HG03439 (cell line): Measurements from ENCODE around the gene AGBL4.
"Not testable (repeated sequence)": the region's sequence is repeated elsewhere in the genome, so short reads cannot be mapped to it uniquely, and the experiment has no call there.

ENCODE experiments used
- ATAC-seq: cut with Tn5 transposase; IDR thresholded peaks from one replicate; pipeline ENCODE4 v1.9.1; 2021; ENCODE audit warnings: mild to moderate bottlenecking, moderate library complexity; ENCODE audit not compliant: unreplicated experiment

AGBL4 gene

DNA sequence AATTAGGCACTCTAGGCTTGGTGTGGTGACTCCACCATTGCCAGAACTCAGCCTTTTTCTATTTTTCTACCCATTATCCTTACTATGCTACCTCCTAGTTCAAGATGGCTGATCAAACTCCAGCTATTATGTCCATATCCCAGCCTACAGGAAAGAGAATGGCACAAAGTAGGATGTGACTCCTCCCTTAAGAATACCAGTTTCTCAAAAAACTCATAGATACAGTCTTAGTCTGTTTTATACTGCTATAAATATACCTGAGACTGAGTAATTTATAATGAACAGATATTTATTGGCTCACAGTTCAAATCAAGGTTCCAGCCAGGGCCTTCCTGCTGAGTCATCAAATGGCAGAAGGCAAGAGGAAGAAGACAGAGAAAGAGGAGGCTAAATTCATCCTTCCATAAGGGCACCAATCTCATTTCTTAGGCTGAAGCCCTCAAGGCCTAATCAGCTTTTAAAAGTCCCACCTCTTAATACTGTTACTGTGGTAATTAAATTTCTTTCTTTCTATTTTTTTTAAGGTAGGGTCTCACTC is 704.3 kb downstream of the AGBL4 start:
- ATAC-seq, result no peak

DNA sequence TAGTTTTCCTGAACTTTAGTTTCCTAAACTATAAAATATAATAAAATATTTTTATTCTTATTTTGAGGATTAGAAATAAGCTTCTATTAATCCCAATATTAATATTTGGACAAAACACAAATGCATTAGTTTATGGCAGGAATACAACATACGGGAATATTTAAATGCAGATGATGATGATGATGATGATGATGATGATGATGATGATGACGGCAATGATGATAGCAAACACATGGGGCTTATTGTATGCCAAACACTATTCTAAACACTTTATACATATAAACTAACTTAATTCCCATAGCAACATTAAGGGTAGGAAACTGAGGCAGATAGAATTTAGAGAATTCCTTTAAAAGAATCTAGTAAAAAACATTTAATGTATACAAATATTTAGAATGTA is 705.5 kb downstream of the AGBL4 start:
- no peak for ATAC-seq

DNA sequence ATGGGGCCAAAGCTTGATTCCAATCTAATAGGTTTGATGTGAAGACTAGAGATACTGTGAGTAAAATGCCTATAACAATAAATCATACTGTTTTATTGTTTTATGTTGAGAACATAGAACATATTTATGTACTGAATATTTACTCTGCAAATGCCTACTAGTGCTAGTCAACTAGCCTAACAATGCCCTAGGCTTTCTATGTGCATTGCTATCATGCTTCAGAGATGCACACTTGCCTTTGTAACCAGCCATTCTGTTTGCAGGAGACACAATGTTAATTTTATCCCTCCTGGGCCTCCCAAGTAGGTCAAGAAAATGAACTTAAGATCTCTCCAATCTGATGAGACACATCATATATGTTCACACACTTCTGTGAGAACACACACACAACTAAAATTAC is 716.3 kb downstream of the AGBL4 start:
- ATAC-seq, result no peak

DNA sequence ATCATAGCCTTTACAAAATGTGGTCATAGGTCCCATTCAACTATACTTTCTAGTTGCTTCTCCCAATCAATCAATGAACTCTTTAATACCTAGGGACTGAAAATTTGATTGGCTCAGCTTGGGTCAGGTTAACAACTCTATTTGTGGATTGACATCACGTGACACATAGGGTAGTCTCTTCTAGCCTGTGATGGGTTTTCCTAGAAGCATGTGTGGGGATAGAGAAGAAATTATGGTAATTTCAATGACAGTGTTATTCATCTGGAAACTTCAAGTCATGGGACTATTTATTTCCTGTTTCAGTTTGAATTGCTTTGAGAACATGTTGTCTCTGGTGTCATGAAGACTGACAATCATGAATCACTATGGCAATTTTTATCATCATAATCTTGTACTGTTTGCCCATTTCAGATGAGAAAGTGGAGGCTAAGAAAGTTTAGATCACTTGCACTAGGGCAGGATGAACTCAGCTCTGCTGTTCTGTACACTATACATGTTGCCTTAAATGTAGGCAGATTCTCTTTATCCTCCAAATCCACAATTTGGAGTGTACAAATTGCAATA is 717.2 kb downstream of the AGBL4 start:
- ATAC-seq, result no peak

DNA sequence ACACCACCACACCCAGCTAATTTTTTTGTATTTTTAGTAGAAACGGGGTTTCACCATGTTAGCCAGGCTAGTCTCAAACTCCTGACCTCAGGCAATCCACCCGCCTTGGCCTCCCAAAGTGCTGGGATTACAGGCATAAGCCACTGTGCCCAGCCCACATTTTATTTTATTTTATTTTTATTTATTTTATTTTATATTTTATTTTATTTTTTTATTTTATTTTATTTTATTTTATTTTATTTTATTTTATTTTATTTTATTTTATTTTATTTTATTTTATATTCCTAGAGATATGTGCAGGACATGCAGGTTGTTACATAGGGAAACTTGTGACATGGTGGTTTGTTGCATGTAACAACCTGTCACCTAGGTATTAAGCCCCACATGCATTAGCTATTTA is 721.4 kb downstream of the AGBL4 start:
- not testable (repeated sequence) for ATAC-seq

DNA sequence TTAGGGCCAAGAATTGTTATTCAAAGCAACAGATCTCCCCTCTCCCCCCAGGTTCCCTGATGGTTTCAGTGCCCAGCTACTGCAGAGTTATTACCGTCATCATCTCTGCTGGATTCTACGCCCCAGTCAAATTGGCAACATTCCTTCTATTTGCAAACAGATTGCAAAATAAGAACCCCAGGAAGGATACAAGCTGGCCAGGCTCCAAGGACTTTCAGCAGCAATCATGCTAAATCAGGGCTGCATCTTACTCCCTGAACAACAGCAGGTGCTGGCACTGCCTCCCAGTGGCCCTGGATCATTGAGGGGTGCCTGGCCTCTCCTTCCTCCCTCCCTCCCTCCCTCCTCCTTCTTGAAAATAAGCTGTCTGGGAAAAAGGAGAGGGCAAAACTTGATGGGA is 725.5 kb downstream of the AGBL4 start:
- no peak for ATAC-seq

DNA sequence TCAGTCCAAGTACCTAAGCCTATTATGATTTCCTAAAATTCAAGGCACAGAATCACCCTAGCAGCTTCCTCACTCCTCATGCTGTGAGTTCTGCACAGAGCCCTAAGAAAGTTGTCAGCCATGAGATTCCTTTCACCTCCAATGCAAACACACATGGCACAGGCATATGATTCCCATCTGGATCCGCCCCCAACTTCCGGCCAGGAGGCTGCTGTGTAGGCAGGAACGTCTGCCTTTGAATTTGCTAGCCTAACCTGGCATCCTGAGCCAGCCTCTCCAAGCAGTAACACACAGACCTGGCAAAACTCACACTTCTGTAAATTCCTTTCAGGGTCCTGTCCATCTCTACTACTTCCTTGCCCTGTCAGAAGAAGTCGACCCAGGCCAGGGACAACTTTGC is 726.0 kb downstream of the AGBL4 start:
- ATAC-seq, result no peak

DNA sequence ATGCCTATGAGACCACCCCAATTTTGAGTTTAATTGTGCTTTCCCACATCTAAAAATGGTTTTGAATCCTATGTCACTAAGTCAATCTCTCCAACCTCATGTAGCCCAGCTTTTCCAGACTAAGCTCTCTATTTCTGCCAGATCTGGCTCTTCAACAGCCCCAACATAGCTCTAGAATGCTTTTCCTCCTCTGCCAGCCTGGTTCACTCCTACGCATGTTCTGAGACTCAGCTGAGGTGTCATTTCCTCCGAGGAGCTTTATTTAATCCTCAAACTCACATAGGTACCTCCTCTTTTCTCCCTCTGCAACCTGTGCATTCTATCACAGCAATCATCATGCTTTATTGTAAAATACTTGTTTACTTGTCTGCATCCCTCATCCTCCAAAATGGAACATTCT is 729.2 kb downstream of the AGBL4 start:
- ATAC-seq, result no peak

DNA sequence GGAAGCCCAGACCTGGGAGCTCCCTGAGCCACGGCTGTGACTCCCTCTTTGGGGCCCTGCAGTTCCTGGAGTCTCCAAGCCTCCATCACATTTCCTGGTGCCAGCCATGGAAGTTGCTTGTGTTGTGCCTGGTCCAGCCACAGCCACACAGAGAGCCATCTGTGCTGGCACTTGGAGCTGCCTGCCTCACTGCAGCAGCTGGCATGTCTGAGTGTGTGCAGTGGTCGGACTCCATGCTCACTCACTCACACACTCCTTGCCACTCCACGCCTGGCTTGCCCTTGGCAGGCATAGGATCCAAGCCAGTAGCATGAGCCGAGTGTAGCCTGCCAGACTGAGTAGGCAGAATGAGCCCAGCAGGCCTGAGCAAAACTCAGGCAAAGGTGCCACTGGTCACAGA is 730.7 kb downstream of the AGBL4 start:
- ATAC-seq, result no peak

DNA sequence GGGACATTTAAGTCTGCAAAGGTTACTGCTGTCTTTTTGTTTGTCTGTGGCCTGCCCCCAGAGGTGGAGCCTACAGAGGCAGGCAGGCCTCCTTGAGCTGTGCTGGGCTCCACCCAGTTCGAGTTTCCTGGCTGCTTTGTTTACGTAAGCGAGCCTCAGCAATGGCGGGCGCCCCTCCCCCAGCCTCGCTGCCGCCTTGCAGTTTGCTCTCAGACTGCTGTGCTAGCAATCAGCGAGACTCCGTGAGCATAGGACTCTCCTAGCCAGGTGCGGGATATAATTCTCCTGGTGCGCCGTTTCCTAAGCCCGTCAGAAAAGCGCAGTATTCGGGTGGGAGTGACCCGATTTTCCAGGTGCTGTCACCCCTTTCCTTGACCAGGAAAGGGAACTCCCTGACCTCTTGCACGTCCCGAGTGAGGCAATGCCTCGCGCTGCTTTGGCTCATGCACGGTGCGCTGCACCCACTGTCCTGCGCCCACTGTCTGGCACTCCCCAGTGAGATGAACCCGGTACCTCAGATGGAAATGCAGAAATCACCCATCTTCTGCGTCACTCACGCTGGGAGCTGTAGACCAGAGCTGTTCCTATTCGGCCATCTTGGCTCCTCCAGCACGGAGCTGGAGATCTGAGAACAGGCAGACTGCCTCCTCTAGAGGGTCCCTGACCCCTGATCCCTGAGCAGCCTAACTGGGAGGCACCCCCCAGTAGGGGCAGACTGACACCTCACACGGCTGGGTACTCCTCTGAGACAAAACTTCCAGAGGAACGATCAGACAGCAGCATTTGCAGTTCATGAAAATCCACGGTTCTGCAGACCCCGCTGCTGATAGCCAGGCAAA is 766.3 kb downstream of the AGBL4 start:
- ATAC-seq, result not testable (repeated sequence)

DNA sequence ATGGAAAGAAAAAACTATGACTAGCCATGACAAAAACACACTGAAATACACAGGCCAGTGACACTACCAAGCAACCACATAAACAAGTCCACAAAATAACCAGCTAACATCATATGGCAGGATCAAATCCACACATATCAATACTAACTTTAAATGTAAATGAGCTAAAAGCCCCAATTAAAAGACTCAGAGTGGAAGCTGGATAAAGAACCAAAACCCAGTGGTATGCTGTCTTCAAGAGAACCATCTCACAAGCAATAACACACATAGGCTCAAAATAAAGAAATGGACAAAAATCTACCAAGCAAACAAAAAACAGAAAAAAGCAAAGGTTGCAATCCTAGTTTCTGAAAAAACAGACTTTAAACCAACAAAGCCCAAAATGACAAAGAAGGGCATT is 770.8 kb downstream of the AGBL4 start:
- ATAC-seq, result no peak

DNA sequence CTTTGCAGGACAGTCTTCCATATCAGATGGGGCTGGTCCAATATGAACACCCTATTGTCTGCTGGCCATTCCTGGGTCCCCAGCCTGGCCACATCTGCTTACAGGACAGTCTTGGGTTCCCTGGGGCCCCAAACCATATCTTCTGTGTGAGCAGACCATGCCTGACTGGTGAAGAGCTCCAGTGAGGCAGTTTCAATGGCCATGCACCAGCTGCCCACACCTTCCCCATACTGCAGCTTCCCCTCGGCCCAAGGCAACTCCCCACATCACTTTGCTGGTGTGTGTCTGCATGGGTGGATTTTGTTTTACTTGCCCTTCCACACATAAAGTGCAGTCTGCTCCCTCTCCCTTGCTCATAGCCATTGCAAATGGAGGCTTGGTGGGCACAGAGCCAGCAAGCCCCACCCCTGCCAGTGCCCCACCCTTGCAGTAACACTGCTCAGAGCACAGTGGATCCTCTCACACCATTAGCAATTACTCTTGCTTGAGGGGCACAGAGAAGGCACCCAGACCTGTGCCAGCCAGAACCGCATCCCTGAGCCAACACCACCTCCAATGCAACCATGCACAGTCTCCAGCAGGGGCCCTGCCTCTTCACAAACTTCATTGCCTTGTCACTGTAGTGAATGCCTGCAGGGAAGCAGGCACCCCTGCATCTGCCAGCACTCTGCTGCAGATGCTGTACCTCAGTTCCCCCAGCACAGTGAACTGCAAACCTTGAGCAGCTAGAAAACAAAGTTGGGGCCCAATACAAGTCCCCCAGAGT is 772.6 kb downstream of the AGBL4 start:
- ATAC-seq, result no peak

DNA sequence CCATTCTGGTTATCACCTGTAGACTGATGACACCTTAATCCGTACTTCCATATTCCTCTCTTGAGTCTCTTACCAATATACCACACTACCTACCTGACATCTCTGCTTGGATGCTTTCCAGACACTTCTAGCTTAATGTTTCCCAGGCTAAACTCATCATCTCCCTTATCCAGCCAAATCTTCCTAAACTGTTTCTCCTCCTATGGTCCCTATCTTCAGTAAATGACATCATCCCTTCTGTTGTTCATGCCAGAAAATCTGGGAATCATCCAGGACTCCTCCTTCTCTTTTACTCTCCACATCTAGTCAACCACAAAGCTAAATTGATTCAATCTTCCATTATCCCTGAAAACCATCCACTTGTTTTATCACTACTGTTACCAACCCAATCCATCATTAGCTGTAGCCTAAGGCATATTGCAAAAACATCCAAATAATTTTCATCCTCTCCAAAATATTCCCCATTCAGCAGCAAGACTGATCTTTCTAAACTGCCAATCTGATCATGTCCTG is 783.0 kb downstream of the AGBL4 start:
- ATAC-seq, result no peak

DNA sequence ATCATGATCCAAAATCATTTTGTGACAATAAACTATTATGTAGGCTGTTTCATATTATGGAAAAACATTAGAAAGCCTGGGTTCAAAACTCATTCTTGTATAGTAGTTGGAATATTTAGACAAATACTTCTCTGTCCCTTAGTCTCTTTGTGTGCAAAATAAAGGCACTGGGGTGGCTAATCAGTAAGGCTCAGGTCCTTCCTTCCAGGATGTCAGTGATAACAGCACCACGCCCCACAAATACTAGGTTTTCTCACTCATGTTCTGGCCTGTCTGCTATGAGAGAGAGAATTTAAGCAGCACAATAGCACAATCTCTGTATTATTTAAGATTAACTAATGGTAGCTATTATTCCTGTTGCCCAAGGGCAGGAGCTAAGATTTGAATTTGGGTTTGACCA is 788.8 kb downstream of the AGBL4 start:
- ATAC-seq, result no peak

DNA sequence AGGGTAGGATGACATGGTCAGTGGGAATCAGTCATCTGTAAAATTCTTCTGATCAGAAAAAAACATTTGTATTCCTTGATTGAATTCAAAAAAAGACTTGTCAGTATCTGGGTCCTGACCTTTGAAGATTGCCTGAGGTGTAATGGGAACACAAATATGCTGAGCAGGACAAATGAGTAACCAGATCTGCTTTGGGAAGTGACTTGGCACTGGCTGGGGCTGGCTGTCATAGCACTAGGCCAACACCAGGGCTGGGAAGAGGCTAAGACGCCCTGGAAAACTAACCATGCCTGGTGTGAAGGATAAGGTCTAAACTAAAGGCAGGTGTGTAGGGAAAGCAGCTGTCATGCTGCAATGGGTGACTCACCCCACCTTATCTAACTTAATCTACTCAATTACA is 794.2 kb downstream of the AGBL4 start:
- no peak for ATAC-seq

DNA sequence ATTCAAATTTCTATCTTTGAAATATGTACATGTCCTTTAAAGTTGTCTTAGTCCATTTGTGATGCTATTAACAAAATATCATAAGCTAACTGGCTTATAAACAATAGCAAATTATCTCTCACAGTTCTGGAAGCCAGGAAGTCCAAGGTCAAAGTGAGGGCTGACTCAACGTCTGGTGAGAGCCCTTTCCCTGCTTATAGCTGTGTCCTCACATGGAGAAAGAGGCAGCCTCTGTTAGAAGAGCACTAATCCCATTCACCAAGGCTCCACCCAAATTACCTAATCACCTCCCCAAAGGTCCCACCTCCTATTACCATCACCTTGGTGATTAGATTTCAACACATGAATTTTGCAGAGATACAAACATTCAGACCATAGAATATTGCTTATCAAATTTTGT is 797.0 kb downstream of the AGBL4 start:
- no peak for ATAC-seq

DNA sequence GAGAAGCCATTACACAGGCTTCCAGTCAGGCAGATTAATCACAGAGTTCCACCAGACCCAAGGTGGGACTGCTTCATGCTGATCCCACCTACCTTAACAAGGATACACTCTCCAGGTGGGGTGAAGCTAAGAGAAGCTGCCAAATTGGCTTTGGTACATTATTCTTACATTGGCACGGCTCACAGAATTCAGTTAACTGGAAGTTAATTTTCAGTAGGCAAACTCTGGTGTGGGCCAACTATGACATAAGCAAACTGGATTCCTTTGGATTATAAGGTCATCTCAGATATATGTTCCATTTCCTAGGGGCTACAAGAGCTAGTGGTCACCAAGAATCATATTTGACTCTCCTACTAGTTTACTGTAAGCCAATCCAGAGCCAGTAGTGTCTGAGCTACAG is 798.3 kb downstream of the AGBL4 start:
- no peak for ATAC-seq

DNA sequence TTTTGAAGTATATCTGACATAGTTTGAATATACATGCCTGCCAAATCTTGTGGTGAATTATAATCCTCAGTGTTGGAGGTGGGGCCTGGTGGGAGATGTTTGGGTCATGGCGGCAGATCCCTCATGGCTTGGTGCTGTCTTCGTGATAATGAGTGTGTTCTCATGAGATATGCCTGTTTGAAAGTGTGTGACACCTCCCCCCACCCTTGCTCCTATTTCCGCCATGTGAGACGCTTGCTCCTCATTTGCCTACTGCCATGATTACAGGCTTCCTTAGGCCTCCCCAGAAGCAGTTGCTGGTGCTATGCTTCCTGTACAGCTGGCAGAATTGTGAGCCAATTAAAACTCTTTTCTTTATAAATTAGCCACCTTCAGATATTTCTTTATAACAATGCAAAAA is 810.5 kb downstream of the AGBL4 start:
- ATAC-seq, result no peak

DNA sequence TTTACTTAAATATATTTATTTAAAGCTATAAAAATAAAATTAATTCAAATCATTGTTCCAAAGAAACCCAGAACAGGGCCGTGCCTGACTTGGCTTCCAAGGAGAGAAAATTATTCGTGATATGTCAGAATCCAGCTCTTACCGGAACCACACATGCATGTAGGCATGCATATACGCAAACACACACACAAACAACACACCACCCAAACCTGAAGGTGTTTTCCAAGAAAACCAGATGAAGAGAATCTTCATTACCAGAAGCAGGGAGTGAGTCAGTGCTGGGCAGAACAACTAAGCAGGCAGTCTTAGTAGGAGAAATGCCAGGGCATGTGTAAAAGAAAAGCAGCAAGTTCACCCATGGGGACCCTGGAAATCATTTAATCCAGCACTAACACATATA is 815.0 kb downstream of the AGBL4 start:
- ATAC-seq, result no peak

DNA sequence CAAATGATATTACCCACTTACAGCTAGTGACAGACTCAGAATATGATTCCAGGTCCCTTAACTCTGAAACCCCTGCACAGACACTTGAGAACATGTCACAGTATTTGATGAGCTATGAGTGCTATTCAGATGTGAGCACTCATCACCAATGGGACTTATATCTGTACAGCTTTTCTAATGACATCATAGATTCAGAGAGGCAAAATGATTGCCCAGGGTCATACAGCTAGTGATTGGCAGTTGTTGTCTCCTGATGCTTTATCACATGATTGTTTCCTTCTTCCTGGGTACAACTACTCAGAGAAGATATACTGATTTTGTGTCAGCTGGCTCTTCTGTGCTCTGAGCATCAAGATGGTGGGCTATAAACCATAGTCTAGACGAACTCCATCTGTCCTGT is 819.0 kb downstream of the AGBL4 start:
- no peak for ATAC-seq

DNA sequence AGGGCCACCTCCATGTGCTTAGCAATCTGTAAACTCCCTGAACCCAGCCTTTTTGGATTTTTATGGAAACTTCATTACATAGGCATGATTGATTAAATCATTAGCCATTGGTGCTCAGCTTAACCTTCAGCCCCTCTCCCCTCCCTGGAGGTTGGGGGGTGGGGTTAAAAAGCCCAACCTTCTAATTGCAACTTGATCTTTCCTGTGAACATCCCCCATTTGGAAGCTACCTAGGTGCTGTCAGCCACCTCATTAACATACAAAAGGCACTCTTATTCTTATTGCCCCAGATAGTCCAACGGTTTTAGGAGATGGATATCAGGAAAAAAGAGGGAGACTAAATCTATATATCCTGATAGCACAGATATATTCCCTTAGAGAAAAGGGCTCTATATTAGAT is 823.0 kb downstream of the AGBL4 start:
- ATAC-seq, result no peak

DNA sequence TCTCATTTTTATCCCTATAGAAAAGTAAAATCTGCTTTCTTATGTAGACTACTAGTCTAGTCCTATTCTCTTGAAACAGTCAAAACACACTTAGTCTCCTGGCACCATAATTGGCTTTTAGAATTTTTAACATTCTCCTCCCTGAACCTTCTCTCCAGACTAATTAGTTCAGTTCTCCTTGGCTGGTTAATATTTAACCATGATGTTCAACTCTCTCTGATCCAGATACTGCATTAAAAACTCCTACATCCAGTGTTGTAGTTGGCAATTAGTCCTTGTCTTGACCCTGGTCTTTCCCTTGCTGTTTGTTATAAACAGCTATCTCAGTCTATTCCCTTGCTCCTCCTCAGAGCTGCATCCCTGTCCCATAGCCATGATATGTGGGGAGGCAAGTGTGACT is 824.2 kb downstream of the AGBL4 start:
- ATAC-seq, result no peak
